Right lung (tissue), 5 donors: ENCODE results near the gene MLF1. TPM values are rescaled to one million over a fixed set of nuclear protein-coding genes. Genes with fewer than 3 reads are reported as not detected.

Experiments
- DNase-seq, 2 donors: peaks; one replicate each; pipeline ENCODE4 v3.0.0-alpha.2; 2013
- polyA plus RNA-seq, 5 donors: library from polyadenylated mRNA; unstranded; fragments of 120-200 nt; gene quantifications; one replicate each; pipeline versions ENCODE4 v1.2.1 to v1.2.3, GENCODE V29; 2013; ENCODE audit warnings: inconsistent platforms in 1 of 5, low replicate concordance in 1 of 5; ENCODE audit not compliant: insufficient read length in 5 of 5, insufficient read depth in 1 of 5

The MLF1 gene
- polyA plus RNA-seq, 5 donors: 54.8 to 90.4 (median 72.1) TPM

- DNase-seq: no peak
Measured at GRCh38 chr3:158571969-158572765, 1.2 kb downstream of the MLF1 start.

GRCh38 chr3:158572766-158573060 is 1.7 kb downstream of the MLF1 start:
- no peak for DNase-seq

- DNase-seq: no peak
Measured at GRCh38 chr3:158573714-158574113, 2.7 kb downstream of the MLF1 start.

GRCh38 chr3:158574646-158575045 is 3.7 kb downstream of the MLF1 start:
- no peak for DNase-seq

GRCh38 chr3:158590223-158590622 is 19.2 kb downstream of the MLF1 start:
- no peak for DNase-seq

- DNase-seq: no peak
Measured at GRCh38 chr3:158600787-158601186, 29.8 kb downstream of the MLF1 start.

GRCh38 chr3:158602227-158602626 is 31.2 kb downstream of the MLF1 start:
- DNase-seq: no peak

GRCh38 chr3:158617982-158618875 is 47.2 kb downstream of the MLF1 start:
- no peak for DNase-seq

- no peak for DNase-seq
Measured at GRCh38 chr3:158625881-158626280, 54.9 kb downstream of the MLF1 start.

GRCh38 chr3:158631981-158632380 is 61.0 kb downstream of the MLF1 start:
- DNase-seq: no peak

- DNase-seq: no peak
Measured at GRCh38 chr3:158640646-158641045, 69.7 kb downstream of the MLF1 start.

GRCh38 chr3:158642005-158642404 is 71.0 kb downstream of the MLF1 start:
- DNase-seq: no peak

- DNase-seq: no peak
Measured at GRCh38 chr3:158642474-158643210, 71.6 kb downstream of the MLF1 start.

GRCh38 chr3:158644345-158644908 is 73.4 kb downstream of the MLF1 start, which contains the start of gene GFM1:
Gene GFM1, plus strand, starts transcription at chr3:158644527. Its CDS starts 108 bp downstream, at chr3:158644635.
- DNase-seq: peak; percentile 89 to 91

- no peak for DNase-seq
Measured at GRCh38 chr3:158649791-158650190, 78.8 kb downstream of the MLF1 start.

GRCh38 chr3:158651192-158651591 is 80.2 kb downstream of the MLF1 start:
- no peak for DNase-seq

GRCh38 chr3:158652463-158652862 is 81.5 kb downstream of the MLF1 start:
- no peak for DNase-seq
